Dermis microvascular lymphatic vessel endothelial cell (primary cell): ENCODE results near the gene CLCNKB. TPM values are rescaled to one million over a fixed set of nuclear protein-coding genes. Genes with fewer than 3 reads are reported as not detected.
"Not testable (repeated sequence)": the region's sequence is repeated elsewhere in the genome, so short reads cannot be mapped to it uniquely, and the experiment has no call there.

Experiments
- DNase-seq, 2 donors: peaks; one replicate each; pipeline versions ENCODE4 v3.0.0 to v3.0.0-alpha.2; 2010; ENCODE audit warnings: low read depth in 2 of 2
- total RNA-seq: library from RNA; depleted of rRNA; stranded (reverse); fragments of >200 nt; gene quantifications from 2 replicates; pipeline ENCODE4 v1.2.1, GENCODE V29; 2014

The CLCNKB gene
- total RNA-seq, 1 donor from 2014 or later, result under 0.01 TPM

- DNase-seq, result no peak
Observed at GRCh38 chr1:16031551-16031950, 12.0 kb upstream of the CLCNKB start.

DNA sequence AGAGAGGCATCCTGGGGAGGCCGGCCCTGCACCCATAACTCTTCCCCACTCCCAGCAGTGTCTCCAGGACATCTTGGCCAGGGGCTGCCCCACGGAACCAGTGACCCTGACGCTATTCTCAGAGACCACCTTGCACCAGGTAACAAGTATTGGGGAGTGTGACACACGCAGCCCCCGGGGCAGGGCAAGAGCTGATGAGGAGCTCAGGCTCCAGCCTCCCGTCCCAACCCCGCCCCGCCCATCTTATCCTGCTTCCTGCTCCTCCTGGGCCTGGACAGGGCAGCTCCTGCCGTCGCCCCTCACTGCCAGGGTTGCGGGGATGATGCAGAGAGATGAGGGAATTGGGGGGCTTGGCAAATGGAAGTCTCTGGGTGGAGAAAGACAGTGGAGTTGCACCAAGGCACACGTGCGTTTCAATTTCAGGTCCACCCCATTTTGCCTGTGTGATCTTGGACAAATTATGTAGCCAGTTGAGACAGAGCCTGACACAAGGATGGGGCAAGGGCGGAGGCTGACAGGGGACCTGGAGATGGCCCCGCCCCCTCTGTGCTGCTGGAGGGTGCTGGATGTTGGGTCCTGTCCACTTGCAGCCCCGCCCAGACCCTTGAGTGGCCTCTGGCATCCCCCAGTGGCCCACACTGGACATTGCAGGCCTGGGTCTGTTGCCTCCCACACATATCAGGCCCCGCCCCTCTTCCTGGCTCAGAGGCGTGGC, 11.0 kb upstream of the CLCNKB start:
- DNase-seq, result peak; percentile 52 to 85

GRCh38 chr1:16033103-16033632, 10.4 kb upstream of the CLCNKB start:
- DNase-seq, result not testable (repeated sequence)

DNA sequence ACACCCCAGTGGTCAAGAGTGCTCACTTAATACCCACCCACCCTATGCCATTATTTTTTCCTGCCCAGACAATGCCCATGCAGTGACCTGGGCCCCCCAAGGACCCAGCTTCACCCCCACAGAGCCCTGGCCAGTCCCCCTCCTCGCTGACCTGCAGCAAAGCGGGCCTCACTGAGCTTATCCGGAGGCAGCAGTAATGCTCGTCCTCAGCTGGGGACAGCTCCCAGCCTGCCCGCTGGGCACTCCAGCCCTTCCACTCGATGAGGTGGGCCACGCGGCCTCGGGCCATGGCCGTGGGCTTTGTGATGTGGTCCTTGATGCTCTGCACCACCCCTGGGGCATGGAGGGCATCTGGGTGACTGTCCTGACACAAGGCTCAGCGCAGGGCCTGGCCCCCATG, 7.1 kb upstream of the CLCNKB start:
- DNase-seq, result not testable (repeated sequence)

DNA sequence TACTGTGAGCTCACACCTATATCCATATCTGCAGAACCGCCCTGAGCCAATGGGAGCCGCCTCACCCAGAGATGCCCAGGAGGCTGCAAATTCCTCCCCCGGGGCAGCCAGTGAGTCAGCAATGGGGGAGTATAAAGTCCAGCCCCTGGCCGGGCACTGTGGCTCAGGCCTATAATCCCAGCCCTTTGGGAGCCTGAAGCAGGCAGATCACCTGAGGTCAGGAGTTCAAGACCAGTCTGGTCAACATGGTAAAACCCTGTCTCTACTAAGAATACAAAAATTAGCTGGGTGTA, 5.0 kb upstream of the CLCNKB start:
- DNase-seq, result no peak

GRCh38 chr1:16039871-16040270, 3.7 kb upstream of the CLCNKB start:
- not testable (repeated sequence) for DNase-seq

GRCh38 chr1:16041200-16041599, 2.4 kb upstream of the CLCNKB start:
- DNase-seq, result no peak

GRCh38 chr1:16042096-16042495, 1.5 kb upstream of the CLCNKB start:
- no peak for DNase-seq

GRCh38 chr1:16042654-16043053, 928 bp upstream of the CLCNKB start:
- not testable (repeated sequence) for DNase-seq

GRCh38 chr1:16043950-16044349, 368 bp downstream of the CLCNKB start:
- no peak for DNase-seq

DNA sequence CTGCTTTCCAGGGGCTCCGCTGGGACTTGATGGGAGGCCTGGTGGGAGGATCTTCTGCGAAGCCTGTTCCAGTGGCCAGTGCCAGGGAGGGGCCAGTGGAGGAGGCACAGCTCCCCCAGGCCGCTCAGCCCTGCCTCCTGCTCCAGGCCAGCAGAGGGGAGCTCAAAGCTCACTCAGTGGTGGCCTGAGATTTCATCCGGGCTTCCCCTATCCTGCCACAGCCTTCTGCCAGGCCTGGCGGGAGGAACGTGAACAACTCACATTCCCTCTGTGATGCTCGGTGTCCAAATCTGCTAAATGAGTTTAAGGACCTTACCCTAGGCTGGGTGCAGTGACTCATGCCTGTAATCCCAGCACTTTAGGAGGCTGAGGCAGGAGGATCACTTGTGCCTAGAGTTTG, 3.3 kb downstream of the CLCNKB start:
- DNase-seq, result no peak

- no peak for DNase-seq
Observed at GRCh38 chr1:16047791-16048475, 4.4 kb downstream of the CLCNKB start.

DNA sequence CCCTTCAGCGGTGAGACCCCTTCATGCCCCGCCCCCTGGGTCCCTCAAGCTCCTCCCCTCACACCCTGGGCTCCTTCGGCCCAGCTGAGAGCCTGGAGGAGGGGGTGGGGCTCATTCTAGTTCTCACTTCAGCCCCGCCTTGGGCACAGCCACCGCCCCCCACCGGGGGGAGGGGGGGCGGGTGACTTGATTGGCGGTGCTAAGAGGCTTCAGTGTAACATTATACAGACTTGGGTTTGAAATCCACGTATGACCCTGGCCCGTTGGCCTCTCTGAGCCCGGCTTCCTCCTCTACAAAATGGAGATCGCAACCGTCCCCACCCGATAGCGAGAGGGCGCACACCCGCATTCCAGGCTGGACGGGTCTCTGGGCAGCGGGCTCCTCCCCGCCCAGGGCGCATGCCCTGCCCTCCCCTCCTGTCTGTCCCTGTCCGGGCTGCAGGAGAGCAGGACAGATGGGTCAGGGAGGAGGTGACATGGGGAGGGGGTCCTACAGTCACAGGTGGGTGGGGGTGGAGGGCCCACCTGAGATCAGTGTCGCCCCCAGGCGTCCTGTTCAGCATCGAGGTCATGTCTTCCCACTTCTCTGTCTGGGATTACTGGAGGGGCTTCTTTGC, 5.1 kb downstream of the CLCNKB start:
- DNase-seq, result peak in 1 of 2 donors; percentile 39

DNA sequence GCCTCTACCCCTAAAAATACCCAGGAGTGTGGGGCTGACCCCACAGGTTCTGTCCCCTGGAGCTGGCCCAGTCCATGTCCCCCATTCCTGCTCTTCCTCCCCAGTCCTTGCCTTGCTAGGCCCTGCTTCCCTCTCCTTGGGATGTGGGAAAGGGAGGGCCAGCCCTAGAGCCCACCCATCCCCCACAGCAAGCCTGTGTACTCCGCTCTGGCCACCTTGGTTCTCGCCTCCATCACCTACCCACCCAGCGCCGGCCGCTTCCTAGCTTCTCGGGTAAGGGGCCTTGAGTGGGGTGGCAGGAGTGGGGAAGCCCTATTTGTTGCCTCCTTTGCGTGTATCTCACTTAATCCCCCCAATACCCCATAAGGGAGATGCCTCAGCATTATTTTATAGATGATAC, 6.7 kb downstream of the CLCNKB start:
- DNase-seq, result no peak

DNA sequence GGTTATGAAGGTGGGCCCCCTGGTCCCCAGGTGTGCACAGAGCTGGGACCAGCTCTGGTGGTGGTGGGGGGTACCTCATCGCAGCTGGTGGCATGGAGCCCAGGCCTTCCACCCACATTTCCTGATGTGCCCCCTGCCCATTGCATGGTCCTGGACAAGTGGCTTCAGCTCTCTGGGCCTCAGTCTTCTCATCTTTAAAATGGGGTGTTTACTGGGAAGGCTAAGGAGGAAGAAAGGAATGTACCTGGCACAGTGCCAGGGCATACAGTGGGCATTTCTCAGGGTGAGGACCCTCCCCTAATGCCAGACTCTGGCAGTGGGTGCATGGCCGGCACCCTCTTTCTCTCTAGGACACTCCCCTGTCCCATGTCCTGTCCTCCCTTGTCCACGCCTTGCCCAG, 7.5 kb downstream of the CLCNKB start:
- DNase-seq, result no peak

DNA sequence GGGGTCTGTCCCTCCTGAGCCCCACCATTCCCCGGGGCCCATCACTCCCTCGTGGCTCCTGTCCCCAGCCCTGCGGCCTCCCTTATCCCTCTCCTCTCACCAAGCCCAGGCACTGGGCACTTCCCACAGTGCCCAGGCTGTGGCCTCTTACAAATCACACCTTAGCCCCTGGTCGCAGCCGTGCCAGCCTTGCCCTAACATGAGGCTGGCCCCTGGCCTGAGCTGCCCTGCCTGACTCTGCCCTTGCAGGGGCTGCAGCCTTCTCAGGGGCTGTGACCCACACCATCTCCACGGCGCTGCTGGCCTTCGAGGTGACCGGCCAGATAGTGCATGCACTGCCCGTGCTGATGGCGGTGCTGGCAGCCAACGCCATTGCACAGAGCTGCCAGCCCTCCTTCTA, 8.4 kb downstream of the CLCNKB start:
- not testable (repeated sequence) for DNase-seq

DNA sequence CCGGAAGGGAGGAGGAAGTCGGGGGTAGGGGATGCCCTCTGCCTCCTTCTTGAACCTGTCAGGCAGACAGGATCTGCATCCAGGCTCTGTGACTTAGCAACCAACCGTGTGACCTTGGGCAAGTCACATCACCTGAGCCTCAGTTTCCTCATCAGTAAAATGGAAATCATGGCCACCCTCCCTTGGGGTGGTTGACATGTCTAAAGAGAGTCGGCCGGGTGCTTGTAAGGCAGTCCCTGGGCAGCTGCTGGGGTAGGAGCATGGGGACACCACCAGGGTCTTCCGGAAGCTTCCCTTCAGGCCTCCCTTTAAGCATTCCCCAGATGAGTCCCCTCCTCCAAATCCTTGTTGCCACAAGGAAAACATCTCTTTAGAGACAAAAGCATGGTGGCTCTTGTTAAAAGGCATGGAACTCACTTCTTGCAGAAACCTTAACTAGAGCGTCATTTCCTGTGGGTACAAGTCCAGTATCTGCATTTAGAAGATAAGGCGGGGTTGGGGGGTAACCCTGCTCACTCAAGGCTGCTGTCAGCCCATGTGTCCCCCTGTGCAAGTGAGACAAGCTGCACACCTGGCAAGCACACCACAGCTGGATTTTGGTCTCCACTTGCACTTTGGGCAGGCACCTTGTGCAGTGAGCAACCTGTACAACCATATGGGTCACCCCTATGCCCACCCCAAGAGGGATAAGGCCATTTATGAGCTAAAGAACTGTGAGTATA, 10.4 kb downstream of the CLCNKB start:
- no peak for DNase-seq

GRCh38 chr1:16054598-16055540, 11.3 kb downstream of the CLCNKB start:
- DNase-seq, result no peak

DNA sequence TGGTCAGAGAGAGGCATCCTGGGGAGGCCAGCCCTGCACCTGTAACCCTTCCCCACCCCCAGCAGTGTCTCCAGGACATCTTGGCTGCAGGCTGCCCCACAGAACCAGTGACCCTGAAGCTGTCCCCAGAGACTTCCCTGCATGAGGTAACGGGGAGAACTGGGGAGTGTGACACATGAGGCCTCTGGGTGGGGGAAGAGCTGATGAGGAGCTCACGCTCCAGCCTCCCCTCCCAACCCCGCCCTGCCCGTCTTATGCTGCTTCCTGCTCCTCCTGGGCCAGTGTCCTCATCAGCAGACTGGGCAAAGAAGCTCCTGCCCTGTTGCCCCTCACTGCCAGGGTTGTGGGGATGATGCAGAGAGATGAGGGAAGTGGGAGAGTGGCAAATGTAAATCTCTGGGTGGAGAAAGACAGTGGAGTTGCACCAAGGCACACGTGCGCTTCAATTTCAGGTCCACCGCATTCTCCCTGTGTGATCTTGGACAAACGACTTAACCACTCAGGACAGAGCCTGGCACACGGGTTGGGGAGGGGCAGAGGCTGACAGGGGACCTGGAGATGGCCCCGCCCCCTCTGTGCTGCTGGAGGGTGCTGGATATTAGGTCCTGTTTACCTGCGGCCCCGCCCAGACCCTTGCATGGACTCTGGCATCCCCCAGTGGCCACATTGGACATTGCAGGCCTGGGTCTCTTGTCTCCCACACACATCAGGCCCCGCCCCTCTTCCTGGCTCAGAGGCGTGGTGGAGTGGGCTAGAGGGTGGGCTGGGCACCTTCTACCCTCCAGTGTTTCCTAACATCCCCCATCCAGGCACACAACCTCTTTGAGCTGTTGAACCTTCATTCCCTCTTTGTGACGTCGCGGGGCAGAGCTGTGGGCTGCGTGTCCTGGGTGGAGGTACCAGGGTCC, 12.3 kb downstream of the CLCNKB start:
- peak; percentile 50 to 74 for DNase-seq

GRCh38 chr1:16056521-16056912, 12.9 kb downstream of the CLCNKB start:
- not testable (repeated sequence) for DNase-seq
